ENCODE results near the gene ZPR1.
A peak's percentile ranks its signal among the peaks of the same experiment; 100 is the strongest.

GRCh38 chr11:116791002-116791812 lies 3.4 kb upstream of the ZPR1 start:
- TF ChIP-seq CTCF (conservative IDR thresholded peaks at IDR 0.05) (peak; percentile 87), EZH2 (IDR thresholded peaks at IDR 0.05; ENCODE audit: low read depth) (no peak)

Data from PC-9 (cell line).